NCI-H345 treated with DMSO at 0.1 percent for 48 hours (cell line): ENCODE data around the gene HIPK2.
"Not testable (repeated sequence)": the region's sequence is repeated elsewhere in the genome, so short reads cannot be mapped to it uniquely, and the experiment has no call there.

Source experiments
- DNase-seq: peaks from one replicate; lab custom pipeline; 2025; ENCODE audit not compliant: unreplicated experiment; lab: John Stamatoyannopoulos, UW

HIPK2 gene

DNA sequence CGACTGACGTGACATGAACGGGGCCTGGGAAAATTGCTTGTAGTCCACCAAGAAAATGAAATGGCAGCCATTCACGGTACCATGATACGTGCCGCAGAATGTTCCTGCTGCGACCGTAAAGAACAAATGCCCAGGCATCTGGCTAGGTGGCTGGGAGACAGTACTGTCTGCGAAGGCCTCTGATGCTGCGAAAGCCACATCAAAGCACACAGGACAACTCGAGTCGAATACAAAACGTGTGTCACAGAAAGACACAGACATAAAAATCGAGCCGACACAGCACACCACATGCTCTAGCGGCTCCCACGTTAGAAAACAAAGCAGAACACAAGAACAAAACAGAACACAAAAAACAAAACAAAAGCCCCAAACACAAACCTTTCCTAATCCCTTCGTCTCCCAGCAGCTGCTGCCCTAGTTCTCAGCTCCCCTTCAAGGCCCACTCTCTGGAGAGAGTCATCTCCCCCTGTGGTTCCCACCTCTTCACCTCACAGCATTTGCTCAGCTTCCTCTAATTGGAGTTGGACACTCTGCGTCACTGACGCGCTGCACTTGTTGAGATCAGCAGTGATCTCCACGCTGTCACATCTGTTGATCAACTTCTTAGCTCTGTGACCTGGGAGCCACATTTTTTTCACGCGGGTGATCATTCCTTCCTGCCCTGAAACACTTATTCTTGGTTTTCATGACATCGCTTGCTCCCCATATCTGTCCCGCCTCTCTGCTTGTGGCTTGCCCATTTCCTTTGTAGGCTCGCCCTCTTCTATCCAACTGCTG lies 142.1 kb downstream of the HIPK2 start:
- no peak for DNase-seq

DNA sequence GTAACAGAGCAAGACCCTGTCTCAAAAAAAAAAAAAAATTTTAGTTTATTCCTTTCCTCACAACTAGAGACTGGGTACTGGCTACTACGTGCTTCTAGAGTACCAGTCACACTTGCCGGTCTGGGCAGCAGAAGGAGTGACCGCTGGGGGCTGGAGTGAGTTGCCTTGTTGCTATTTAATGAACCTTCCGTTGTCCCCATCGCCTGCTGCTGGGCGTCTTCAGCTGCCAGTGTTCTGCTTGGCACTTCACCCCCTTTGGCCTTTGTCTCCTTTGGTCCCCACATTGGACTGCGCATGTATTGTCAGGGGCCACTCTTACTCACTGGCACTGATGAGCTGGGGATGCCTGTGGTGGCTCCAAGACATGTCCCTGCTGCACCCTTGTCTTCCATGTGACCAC lies 143.7 kb downstream of the HIPK2 start:
- no peak for DNase-seq

DNA sequence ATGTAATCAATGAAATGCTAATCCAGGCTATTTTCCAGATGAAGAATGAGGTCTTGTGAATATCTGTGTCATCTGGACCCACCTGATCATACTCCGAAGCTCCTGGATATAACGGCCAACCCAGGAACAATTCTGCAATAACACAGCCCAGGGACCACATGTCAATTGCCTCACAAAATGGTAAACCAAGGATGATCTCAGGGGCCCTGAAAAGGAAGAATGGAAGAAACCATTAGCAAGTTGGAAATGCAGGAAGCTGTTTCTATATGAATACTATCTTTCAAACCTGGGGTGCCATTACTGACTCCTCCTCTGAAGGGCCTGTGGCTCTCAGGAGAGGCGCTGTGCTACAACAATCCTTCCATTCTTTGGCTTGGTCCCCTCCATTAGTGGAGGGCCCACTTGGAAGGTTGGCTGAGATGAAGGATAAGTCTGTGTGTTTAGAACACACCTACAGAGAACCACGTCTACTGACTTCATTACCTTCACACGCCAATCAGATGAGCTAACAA lies 146.2 kb downstream of the HIPK2 start:
- no peak for DNase-seq

DNA sequence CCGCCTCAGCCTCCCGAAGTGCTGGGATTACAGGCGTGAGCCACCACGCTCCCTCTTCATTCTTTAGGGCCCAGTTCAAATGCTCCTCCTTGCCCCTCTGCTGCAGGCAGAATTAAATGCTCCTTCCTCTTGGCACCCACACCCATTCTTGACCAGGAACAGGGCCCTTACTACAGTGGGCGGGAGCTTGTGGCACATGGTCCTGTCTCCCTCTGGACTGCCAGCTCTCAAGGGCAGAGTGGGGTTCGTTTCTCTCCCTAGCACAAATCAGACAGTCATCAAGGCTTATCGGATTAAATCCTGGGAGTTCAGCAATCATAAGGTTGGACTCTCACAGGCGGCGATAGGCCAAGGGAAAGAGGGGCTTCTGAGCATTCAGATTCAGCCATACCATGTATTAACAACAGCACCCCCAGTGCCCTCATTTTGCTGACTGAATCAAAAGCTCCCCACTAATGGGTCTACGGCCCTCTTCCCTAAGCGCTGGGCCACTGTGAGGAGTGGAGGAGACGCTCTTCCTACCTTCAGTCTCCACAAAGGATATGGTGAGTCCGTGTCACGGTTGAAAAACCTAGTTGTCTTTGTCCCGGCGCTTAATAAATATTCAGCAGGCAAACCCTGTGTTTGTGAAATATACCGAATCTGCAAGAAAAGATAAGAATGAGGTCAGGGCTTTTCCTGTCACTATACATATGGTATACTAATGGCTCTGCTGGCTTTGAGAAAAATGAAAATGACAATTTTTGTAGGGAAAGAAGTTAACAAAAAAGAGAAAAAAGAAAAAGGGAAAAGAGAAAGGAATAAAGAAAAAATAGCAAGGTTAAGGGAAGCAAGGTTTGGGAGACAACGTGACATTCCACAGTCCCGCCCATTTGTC lies 146.9 kb downstream of the HIPK2 start:
- DNase-seq, result no peak

DNA sequence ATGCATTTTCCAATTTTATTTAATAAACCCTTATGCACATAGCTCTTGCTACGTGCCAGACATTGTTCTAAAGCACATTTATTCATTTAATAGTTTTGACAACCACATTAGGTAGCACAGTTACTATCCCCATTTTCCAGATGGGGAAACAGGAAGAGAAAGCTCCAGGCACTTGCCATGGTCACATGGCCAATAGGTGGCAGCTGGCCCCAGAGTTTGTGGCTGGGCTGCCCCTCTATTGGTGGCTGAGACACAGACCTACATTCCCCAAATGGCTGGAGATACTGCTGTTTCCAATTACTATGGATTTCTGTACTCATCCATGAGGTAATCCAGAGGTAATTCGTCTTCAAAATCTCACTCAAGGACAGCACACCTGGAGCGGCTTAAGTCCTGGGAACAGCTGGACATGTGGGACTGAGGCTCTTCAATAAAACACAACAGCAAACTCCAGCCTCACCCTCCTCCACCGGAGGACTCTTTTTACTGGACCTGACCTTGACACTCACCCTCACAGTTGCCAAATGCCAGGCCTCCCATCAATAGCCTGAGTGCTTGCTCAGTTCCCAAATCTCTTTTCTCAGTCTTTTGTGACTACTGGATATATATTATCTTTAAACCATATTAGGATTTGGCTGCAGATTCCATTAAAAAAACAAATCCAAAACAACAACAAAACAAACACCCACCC lies 148.3 kb downstream of the HIPK2 start:
- DNase-seq, result no peak

DNA sequence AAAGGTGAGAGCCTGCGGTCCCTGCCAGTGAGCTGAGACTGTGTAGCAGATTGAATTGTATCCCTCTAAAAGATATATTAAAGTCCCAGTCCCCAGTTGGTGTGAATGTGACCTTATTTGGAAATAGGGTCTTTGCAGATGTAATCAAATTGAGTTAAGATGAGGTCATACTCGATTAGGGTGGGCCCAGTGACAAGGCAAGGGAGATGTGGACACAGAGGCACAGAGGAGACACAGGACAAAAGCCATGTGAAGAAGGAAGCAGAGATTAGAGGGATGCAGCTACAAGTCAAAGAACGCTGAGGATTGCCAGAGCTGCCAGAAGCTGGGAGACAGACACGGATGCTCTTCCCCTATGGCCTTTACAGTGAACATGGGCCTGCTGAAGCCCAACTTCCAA lies 150.0 kb downstream of the HIPK2 start:
- DNase-seq, result no peak

DNA sequence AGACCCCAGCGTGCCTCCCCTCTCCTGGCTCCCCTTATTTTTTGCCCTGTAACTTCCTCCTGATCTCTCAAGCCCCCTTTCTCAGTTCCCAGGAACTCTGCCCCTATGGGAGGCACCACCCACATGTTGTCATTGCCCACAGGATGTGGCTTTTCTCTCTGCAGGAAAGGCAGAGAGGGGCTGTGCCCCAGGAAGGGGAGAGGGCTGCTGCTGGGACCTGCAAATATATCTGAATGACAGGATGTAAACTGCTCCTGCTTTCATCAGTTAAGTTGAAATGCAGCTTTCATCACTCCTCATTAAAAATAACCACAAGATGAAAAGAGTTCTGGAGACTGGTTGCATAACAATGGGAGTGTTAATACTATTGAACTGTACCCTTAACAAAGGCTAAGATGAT lies 151.0 kb downstream of the HIPK2 start:
- no peak for DNase-seq

DNA sequence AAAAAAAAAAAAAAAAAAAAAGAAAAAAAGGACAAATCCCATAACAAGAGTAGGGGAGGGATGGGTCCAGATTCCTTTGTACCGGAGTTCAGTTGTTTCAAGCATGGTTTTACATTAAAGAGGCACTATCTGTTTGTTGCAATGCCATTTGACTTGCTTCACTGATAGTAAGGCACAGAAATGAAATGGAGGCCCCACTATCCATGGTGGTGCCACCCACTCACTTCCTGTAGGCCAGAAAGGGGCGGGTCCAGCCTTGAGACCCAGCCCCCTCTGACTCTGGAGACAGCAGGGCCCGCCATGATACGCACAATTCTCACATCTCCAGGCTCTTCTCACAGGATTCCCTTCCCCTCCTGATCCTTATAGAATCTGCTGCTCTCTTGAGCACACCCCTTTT lies 154.3 kb downstream of the HIPK2 start:
- no peak for DNase-seq

DNA sequence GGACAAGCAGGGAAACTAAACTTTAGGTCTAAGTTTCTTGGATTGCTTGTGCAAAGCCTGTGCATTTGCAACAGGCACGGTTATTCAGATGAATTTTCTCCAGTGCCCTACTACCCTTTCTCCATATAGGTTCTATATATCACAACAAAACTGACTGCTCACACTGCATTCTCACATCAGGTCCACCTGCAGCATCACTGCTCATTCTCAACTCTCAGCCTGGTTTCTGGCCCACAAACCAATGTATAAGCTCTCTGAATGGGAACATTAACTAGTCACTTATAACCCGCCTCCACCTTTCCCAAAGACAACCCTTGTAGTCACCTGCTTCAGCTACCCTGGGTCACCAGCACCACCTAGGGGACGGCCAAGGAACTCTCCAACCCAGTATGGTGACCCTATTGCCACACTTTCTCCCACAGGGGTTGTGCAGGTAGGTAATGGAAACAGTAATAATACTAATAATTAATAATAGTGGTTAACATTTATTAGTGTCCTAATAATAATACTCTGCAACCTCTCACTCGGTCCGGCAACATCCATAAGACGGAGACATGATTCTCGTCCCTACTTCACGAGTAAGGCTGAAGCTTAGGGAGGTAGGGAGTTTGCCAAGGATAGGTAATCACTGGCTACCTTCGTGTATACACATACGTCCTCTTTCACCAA lies 157.0 kb downstream of the HIPK2 start:
- DNase-seq, result peak; percentile 53

DNA sequence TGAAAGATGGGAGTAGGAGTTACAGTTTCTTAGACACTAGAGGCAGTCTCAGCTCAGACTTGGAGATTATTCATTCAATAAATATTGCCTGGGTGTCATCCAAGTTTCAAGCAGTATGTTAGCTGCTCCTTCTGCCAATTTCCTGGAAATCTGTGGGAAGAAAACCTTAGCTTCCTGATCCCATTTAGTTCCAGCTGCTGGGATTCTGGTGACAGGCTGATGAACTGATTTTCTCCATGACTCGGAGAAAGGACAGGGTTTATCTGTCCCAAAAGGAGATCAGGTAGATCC lies 158.5 kb downstream of the HIPK2 start:
- no peak for DNase-seq

DNA sequence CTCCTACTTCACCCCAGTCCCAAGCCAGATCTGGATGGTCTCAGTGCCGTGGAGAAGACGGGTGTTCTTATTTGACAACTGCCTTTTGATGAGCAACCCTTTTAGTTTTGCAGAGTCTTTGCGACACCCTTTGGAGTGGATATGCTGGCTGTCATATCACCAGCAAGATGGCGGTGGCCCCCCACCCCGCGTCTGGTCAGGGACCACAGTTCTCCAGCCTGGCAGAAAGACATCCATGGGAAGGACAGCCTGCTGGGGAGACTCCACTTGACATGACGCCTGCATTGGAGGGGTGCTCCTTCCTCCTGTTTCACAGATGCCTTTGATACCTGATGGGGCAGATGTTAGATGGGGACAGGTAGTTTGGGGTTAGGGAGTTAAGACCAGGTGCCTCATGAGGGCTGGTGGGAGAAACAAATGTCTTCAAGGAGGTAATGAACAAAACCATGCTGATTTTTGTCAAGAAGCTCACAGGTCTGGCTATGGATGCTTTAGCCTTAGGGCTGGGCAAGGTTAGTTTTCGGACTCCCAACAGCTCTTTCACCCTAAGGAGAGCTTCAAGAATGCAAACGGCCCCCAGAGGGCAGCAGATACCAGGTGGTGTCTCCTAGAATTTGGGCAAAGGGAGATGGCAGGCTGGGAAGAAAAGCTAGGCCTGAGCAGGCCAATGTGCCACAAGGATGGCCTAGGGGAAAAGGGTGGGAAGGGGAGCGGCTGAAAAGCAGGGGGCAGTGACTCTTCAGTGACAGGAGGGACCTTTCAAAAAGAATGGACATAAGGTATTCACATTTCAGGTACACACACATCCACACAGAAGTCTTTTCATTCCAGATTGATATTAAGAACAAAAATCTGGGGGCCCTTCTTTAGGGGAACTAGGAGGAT lies 159.1 kb downstream of the HIPK2 start:
- DNase-seq, result no peak

DNA sequence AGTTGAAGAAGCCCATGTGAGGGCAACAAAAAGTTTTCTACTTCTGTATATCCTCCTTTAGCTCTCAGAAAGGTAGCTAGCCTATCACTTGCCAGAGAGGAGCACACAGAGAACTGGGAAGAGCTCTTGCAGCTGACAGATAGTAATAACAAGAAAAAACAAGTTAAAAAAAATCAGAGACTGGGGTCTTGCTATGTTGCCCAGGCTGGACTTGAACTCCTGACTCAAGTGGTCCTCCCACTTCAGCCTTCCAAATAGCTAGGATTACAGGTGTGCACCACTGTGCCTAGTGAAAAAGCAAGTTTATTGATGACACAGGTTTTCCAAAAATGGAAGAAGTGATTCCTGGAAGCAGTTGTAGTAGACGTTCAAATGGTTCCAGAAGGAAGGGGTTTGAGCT lies 160.7 kb downstream of the HIPK2 start:
- no peak for DNase-seq

DNA sequence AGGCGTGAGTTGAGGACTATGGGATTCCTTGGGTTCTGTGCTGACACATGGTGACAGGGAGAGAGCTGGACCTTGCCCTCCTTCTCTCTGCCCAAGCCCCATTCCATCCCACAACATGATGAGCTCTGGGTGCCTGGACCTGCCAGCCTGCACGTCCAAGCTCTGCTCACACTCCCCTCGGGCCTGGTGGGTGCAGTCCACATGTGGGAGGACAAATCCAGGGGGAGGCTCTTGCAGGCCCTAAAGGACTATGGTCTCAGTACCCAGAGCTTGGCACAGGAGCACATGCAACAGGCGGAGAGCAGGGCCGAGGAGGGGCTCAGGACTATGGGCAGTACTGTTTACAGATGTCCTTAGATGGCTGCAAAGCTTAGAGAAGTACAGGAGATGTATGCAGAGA lies 162.9 kb downstream of the HIPK2 start:
- DNase-seq, result no peak

DNA sequence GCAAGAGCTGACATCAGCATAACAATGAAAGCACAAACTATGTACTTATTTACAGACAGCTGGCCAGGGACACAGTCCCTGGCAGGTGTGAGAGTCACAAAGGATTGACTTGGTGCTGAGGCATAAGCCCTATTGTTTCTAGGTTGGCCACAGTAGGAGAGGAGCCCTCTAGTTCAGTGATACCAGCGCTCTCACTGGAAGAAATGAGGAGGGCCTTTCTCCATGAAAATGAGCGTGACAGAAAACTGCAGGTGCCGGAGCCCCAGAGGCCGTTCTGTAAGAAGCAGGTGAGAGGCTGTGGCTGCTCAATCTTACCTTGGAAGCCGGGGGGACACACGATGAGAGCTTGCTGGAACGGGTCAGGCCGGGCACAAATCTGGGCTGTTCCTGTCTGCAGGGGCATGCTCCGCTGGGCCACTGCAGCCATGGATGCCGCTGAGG lies 163.8 kb downstream of the HIPK2 start:
- peak; percentile 94 for DNase-seq

DNA sequence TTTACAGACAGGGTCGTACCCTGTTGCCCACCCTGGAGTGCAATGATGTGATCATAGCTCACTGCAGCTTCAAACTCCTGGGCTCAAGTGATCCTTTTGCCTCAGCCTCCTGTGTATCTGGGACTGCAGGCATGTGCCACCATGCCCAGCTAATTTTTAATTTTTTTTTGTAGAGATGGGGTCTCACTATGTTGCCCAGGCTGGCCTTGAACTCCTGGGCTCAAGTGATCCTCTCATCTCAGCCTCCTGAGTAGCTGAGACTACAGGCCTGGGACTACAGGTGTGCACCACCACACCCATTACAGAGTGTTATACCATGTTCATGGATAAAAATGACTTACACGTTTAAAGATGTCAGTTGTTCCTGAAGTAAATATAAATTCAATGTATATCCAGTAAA lies 166.2 kb downstream of the HIPK2 start:
- DNase-seq, result not testable (repeated sequence)

DNA sequence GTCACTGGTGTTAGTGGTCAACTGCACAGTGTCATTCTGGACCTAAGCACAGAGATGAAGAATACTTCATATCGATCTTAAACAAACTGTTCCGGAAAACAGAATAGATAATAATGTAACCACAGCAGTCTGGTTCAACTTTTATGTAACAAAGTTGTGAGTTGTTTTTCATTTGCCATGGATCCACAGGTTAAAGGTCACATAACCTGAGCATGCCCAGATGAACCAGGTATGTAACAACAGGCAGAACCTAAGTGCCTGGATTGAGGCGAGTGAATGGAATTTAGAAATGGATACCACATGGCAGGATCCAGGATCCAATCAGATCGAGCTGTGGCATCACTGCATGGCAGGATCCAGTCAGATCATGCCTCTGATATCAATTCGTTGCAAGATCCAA lies 167.2 kb downstream of the HIPK2 start:
- DNase-seq, result no peak

DNA sequence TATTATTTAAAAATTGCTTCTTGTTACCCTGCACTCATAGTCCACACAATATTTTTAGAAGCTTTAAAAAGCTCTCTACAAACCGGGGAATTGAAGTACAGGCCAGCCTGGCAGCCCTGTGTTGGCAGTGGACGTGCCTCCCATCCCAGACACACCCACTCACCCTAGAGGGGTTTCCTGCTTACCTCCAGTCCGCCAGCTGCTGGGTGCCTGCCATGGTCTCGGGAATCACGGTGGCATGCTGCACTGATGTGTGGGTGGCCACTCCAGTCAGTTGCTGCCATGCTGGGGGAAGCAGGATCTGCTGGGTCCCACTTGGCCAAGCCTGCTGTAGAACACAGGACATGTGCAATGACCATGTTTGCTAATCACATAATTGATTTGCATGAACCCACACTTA lies 173.9 kb downstream of the HIPK2 start:
- DNase-seq, result no peak

DNA sequence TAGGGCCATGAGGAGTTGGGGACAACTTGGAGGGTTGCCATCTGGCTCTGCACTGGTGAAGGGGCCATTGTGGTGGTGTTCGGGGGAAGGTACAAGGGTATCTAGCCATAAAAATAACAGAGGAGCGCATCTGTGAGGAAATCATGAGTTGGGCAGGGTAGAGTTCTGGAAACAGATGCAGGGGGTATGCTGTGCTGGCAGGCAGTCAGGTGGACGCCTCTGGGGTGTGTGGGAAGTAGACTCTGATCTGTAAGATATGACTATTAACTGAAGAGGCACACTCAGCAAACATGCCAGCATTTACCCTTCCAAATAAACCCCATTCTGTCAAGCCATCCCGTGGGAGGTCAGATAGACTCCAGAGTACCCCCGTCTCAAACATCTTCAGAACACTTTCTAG lies 174.5 kb downstream of the HIPK2 start:
- DNase-seq, result no peak

DNA sequence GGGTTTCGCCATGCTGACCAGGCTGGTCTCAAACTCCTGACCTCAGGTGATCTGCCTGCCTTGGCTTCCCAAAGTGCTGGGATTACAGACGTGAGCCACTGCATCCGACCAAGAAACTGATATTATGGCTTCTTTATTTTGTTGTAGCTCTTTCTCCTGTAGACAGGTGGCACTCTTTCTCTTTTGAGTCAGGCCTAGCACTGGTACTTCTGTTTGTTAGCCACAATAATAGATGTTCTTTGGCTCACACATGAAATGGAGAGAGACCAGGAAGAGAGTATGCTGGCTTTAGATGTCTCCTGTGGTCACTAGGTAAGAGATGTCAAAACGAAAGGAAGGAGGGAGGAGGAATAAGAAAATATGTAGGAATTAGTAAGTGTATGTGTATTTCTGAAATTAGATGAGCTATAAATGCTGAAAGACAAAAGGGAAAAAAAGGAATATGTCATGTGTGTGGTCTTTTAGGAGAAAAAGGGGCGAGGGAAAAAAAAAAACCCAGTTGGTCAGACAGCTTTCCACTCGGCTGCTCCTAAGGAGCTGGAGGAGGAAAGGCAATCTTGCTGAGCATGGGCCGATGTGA lies 175.6 kb downstream of the HIPK2 start:
- peak; percentile 58 for DNase-seq

DNA sequence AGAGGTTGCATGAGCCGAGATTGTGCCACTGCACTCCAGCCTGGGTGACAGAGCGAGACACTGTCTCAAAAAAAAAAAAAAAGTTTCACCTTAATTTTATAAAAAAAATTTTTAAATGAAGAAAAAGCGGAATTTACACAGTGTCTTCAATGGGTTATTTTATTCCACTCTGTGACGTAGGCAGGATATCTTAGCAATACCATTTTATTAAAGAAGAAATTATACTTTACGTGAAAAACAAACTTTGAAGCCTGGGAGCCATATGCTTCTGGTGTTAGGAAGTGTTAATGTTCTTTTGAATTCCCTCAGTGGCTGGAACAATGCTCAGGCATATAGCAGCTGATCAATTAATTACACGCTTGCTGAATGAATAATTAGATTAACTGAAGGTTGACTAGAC lies 176.6 kb downstream of the HIPK2 start:
- no peak for DNase-seq
